ENCODE data around the gene RASGRP4. TPM values are rescaled to one million over a fixed set of nuclear protein-coding genes. Genes with fewer than 3 reads are reported as not detected.

The RASGRP4 gene
- total RNA-seq, 1 donor from 2014 or later: 7.6 TPM

DNA sequence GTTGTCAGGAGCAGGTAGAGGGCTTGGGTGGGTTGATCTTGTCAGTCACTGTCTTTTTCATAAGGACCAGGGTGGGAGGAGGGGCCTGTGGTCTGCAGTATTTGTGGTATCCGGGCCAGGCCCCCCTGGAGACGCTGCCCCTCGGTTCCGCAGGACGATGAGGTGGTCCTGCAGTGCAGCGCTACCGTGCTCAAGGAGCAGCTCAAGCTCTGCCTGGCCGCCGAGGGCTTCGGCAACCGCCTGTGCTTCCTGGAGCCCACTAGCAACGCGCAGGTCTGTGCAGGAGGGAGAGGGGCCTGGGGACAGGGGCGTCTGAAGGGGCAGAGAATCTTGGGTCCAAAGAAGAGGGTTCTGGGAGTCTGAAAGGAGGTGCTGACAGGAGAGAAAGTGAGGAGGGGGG lies 14.6 kb upstream of the RASGRP4 start:
- no peak for ATAC-seq
- Histone ChIP-seq H3K27me3 (peaks cover 13% of the 10 kb centered on the region), H3K27ac (no peak overlapping the region), H3K4me1 (no peaks in the 10 kb centered on the region), H3K36me3 (no peaks in the 10 kb centered on the region), H3K4me3 (no peak overlapping the region), H3K9me3 (no peaks in the 10 kb centered on the region)
- intact Hi-C loops (cut with DNase I): no loop called here
- no peak for DNase-seq
- TF ChIP-seq, protein P1, sequence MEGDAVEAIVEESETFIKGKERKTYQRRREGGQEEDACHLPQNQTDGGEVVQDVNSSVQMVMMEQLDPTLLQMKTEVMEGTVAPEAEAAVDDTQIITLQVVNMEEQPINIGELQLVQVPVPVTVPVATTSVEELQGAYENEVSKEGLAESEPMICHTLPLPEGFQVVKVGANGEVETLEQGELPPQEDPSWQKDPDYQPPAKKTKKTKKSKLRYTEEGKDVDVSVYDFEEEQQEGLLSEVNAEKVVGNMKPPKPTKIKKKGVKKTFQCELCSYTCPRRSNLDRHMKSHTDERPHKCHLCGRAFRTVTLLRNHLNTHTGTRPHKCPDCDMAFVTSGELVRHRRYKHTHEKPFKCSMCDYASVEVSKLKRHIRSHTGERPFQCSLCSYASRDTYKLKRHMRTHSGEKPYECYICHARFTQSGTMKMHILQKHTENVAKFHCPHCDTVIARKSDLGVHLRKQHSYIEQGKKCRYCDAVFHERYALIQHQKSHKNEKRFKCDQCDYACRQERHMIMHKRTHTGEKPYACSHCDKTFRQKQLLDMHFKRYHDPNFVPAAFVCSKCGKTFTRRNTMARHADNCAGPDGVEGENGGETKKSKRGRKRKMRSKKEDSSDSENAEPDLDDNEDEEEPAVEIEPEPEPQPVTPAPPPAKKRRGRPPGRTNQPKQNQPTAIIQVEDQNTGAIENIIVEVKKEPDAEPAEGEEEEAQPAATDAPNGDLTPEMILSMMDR (IDR thresholded peaks at IDR 0.05): no peak

GRCh38 chr19:38437917-38438316 lies 11.9 kb upstream of the RASGRP4 start:
- Histone ChIP-seq H3K4me3 (no peak overlapping the region), H3K4me1 (no peaks in the 10 kb centered on the region)
- intact Hi-C loops (cut with DNase I): no loop called here

GRCh38 chr19:38437295-38437694 lies 11.3 kb upstream of the RASGRP4 start:
- H3K36me3 ChIP-seq: no peaks in the 10 kb centered on the region
- DNase-seq (no peak), ATAC-seq (no peak)
- intact Hi-C loops (cut with DNase I): no loop called here
- H3K27me3 ChIP-seq: peaks cover 35% of the 10 kb centered on the region
- no peak overlapping the region for H3K4me3 ChIP-seq
- H3K27ac ChIP-seq: no peak overlapping the region
- no peaks in the 10 kb centered on the region for H3K9me3 ChIP-seq
- TF ChIP-seq, protein P1 (IDR thresholded peaks at IDR 0.05): no peak
- no peaks in the 10 kb centered on the region for H3K4me1 ChIP-seq

More at GRCh38 chr19:38437917-38438316, 11.9 kb upstream of the RASGRP4 start:
- no peaks in the 10 kb centered on the region for H3K36me3 ChIP-seq
- TF ChIP-seq, protein P1 (IDR thresholded peaks at IDR 0.05): no peak
- ATAC-seq (no peak), DNase-seq (no peak)
- no peak overlapping the region for H3K27ac ChIP-seq
- no peaks in the 10 kb centered on the region for H3K9me3 ChIP-seq
- H3K27me3 ChIP-seq: peaks cover 35% of the 10 kb centered on the region

- no peaks in the 10 kb centered on the region for H3K9me3 ChIP-seq
- DNase-seq (no peak), ATAC-seq (no peak)
- no peak overlapping the region for H3K27ac ChIP-seq
- H3K27me3 ChIP-seq: peaks cover 35% of the 10 kb centered on the region
- H3K36me3 ChIP-seq: no peaks in the 10 kb centered on the region
- H3K4me3 ChIP-seq: no peak overlapping the region
- TF ChIP-seq, protein P1 (IDR thresholded peaks at IDR 0.05): no peak
- intact Hi-C loops (cut with DNase I): no loop called here
- H3K4me1 ChIP-seq: no peaks in the 10 kb centered on the region
Measured at GRCh38 chr19:38434549-38435051, 8.6 kb upstream of the RASGRP4 start.

DNA sequence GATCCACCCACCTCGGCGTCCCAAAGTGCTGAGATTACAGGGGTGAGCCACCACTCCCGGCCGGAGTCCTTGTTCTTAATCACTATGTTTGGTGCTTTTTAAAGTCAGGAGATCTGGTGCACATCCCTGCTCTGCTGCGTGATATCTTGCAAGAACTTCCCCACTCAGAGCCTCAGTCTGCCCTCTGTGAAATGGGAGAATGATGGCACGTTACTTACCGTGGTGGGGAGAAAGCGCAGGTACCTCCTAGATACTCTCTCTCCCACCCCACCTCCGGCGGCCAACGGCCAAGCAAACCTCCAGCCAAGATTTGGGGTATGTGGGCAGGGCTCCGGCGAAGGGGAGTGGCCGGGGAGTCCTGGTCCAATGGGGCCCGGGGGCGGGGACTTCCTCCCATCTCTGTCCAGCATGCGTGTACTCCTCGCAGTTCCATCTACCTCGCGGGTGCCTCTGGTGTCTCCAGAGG lies 7.3 kb upstream of the RASGRP4 start, which contains the start of gene RYR1:
RYR1 (plus strand) TSS at position 424 of the 466 bp plus-strand sequence. CDS start 139 bp downstream, outside the sequence.
- Histone ChIP-seq H3K4me3 (no peak within 1 kb of the TSS), H3K4me1 (no peaks in the 10 kb centered on the region), H3K27me3 (peaks cover 35% of the 10 kb centered on the region), H3K27ac (no peak within 1 kb of the TSS), H3K36me3 (no peaks in the 10 kb centered on the region), H3K9me3 (no peaks in the 10 kb centered on the region)
- TF ChIP-seq, protein P1 (IDR thresholded peaks at IDR 0.05): no peak
- DNase-seq: peak; percentile 79
- ATAC-seq: peak; percentile 89
- intact Hi-C loops (cut with DNase I): no loop called here

DNA sequence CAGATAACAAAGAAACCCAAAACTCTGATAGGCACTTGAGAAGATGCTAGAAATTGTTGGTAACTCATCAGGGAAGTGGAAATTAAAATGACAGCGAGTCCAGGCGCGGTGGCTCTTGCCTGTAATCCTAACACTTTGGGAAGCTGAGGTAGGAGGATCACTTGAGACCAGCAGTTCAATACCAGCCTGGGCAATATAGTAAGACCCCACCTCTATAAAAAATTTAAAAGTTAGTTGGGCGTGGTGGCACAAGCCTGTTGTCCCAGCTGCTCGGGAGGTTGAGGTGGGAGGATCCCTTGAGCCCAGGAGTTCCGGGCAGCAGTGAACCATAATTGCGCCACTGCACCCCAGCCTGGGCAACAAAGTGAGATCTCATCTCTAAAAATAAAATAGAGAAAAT lies 4.9 kb upstream of the RASGRP4 start:
- DNase-seq: no peak
- peaks cover 31% of the 10 kb centered on the region for H3K27me3 ChIP-seq
- H3K4me1 ChIP-seq: no peaks in the 10 kb centered on the region
- H3K4me3 ChIP-seq: no peak overlapping the region
- no peaks in the 10 kb centered on the region for H3K36me3 ChIP-seq
- TF ChIP-seq, protein P1 (IDR thresholded peaks at IDR 0.05): no peak
- no peaks in the 10 kb centered on the region for H3K9me3 ChIP-seq
- no peak for ATAC-seq
- intact Hi-C loops (cut with DNase I): no loop called here
- H3K27ac ChIP-seq: no peak overlapping the region

All from upper lobe of right lung (tissue), 1 donor.